Spleen (tissue), 11 donors: ENCODE measurements around the gene NFYC. TPM values are rescaled to one million over a fixed set of nuclear protein-coding genes. Genes with fewer than 3 reads are reported as not detected.

Experiments used
- DNase-seq: peaks from one replicate; pipeline ENCODE4 v3.0.0-alpha.2; 2020
- H3K27ac ChIP-seq, 8 donors: fragments of 200-600 bp; sonication (generic) in 7 of 8; 1 replicate in 4 of 8; 2 replicates in 4 of 8; pipeline versions ENCODE4 v1.5.0 to v1.8.0; 2016 to 2021; ENCODE audit warnings: inconsistent platforms in 4 of 8, mild to moderate bottlenecking in 4 of 8, moderate library complexity in 1 of 8
- H3K27me3 ChIP-seq, 7 donors: fragments of 200-600 bp; sonication (generic) in 6 of 7; replicated peaks in 1 of 7; 1 replicate in 4 of 7; 2 replicates in 3 of 7; pipeline versions ENCODE4 v1.5.0 to v1.8.0; 2016 to 2021; ENCODE audit warnings: inconsistent platforms in 3 of 7, mild to moderate bottlenecking in 1 of 7
- H3K36me3 ChIP-seq, 6 donors: fragments of 200-600 bp; sonication (generic) in 5 of 6; 1 replicate in 4 of 6; 2 replicates in 2 of 6; pipeline versions ENCODE4 v1.5.0 to v1.8.0; 2016 to 2021; ENCODE audit warnings: inconsistent platforms in 2 of 6
- H3K4me1 ChIP-seq, 6 donors: fragments of 200-600 bp; sonication (generic) in 5 of 6; 1 replicate in 3 of 6; 2 replicates in 3 of 6; pipeline versions ENCODE4 v1.5.0 to v1.8.0; 2016 to 2021; ENCODE audit warnings: inconsistent platforms in 3 of 6
- H3K4me3 ChIP-seq, 8 donors: fragments of 200-600 bp; sonication (generic) in 7 of 8; 1 replicate in 4 of 8; 2 replicates in 4 of 8; pipeline versions ENCODE4 v1.5.0 to v1.8.0; 2016 to 2021; ENCODE audit warnings: inconsistent platforms in 4 of 8, mild to moderate bottlenecking in 4 of 8, moderate library complexity in 2 of 8
- H3K9me3 ChIP-seq, 8 donors: fragments of 200-600 bp; sonication (generic) in 7 of 8; 1 replicate in 4 of 8; 2 replicates in 4 of 8; pipeline versions ENCODE4 v1.5.0 to v1.8.0; 2016 to 2021; ENCODE audit warnings: inconsistent platforms in 4 of 8
- POLR2A ChIP-seq, 3 donors: fragments of 450-650 bp; IDR thresholded peaks; one replicate each; pipeline ENCODE4 v1.5.1; 2017; ENCODE audit warnings: antibody characterized with exemption in 3 of 3, mild to moderate bottlenecking in 1 of 3
- POLR2AphosphoS5 ChIP-seq, 3 donors: sonication (generic); formaldehyde crosslinking; IDR thresholded peaks; one replicate each; pipeline ENCODE4 v1.5.1; 2017; ENCODE audit warnings: antibody characterized with exemption in 3 of 3
- WGBS, 5 donors: extraction: QIAGEN DNeasy Blood & Tissue Kit in 3 of 5; methylation state at CpG; one replicate each; pipeline versions ENCODE4 v1.1.5 to v1.1.7; 2013 to 2018; 5-methylcytosine and 5-hydroxymethylcytosine counted together
- intact Hi-C: fragments of 100-400 bp; cut with DNase I; formaldehyde crosslinking; loops from one replicate; pipeline ENCODE4 v1.15.0; 2023; ENCODE audit warnings: low total_unique reads
- microRNA-seq, 3 donors: library from miRNA; unstranded; fragments of <30 nt; microRNA quantifications; one replicate each; pipeline versions ENCODE4 to v1.1.0, GENCODE V29; 2019 to 2020
- polyA plus RNA-seq, 3 donors: library from polyadenylated mRNA; stranded (reverse); fragments of 200-250 nt; gene quantifications; one replicate each; pipeline ENCODE4 v1.2.1, GENCODE V29; 2013
- small RNA-seq, 4 donors: library from RNA; depleted of rRNA; stranded (forward); fragments of <200 nt; gene quantifications; one replicate each; pipeline ENCODE3, GENCODE V24; 2016
- total RNA-seq, 7 donors: library from RNA; depleted of rRNA in 3 of 7; stranded (reverse); fragments of >200 nt in 3 of 7; fragmentation: NEBNext Ultra II Directional in 4 of 7; extraction: Animal tissue kit (Norgen Biotek cat#: 25700) in 4 of 7; gene quantifications; one replicate each; pipeline versions ENCODE4 v1.1.0 to v1.2.1, GENCODE V29; 2016 to 2021
- TF ChIP-seq, protein P1 (sequence below), 11 experiments: fragments of 200-600 bp in 7 of 11; fragments of 450-650 bp in 4 of 11; sonication (generic) in 4 of 11; IDR thresholded peaks in 8 of 11; conservative IDR thresholded peaks in 3 of 11; 1 replicate in 7 of 11; 2 replicates in 4 of 11; pipeline versions ENCODE4 v1.4.0 to v1.8.0; 2016 to 2021; ENCODE audit warnings: antibody characterized with exemption in 11 of 11, inconsistent platforms in 4 of 11, mild to moderate bottlenecking in 1 of 11
- donor health status: healthy with polysubstance abuse.
- donor health status: DM: no; HTN: no; CAD: no; lungs with moderate emphysema.
- donor health status: DM: no; HTN: no; CAD: no.
- donor health status: Bipolar disorder and iron deficiency.
- donor health status: healthy.
- donor health status: DM: no; HTN: no; CAD: no.
- donor health status: DM: yes; HTN: yes; CAD: no.

The NFYC gene
- total and polyA plus RNA-seq, 10 donors = 34.6 to 99.0 (median 67.7) TPM

- peaks cover 0 to 19% (median 13%) of the 10 kb centered on the region in 6 donors for H3K4me1 ChIP-seq
- TF ChIP-seq POLR2A (IDR thresholded peaks at IDR 0.05) = no peak
- no peak for TF ChIP-seq POLR2AphosphoS5 (IDR thresholded peaks at IDR 0.05)
- TF ChIP-seq, protein P1, sequence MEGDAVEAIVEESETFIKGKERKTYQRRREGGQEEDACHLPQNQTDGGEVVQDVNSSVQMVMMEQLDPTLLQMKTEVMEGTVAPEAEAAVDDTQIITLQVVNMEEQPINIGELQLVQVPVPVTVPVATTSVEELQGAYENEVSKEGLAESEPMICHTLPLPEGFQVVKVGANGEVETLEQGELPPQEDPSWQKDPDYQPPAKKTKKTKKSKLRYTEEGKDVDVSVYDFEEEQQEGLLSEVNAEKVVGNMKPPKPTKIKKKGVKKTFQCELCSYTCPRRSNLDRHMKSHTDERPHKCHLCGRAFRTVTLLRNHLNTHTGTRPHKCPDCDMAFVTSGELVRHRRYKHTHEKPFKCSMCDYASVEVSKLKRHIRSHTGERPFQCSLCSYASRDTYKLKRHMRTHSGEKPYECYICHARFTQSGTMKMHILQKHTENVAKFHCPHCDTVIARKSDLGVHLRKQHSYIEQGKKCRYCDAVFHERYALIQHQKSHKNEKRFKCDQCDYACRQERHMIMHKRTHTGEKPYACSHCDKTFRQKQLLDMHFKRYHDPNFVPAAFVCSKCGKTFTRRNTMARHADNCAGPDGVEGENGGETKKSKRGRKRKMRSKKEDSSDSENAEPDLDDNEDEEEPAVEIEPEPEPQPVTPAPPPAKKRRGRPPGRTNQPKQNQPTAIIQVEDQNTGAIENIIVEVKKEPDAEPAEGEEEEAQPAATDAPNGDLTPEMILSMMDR (IDR thresholded peaks at IDR 0.05 in 8 of 11, conservative IDR thresholded peaks at IDR 0.05 in 3 of 11) = no peak
- peaks cover 0 to 27% (median 10%) of the 10 kb centered on the region in 7 donors for H3K27me3 ChIP-seq
- 26 to 58% (median 36%) methylated on average over 6 to 19 of the region's 19 CpGs for WGBS, 5 donors
- no peaks in the 10 kb centered on the region for H3K9me3 ChIP-seq
- intact Hi-C loops = no loop called here
- peak overlapping the region in 4 of 8 donors; percentile 1 to 60 (median 40) for H3K27ac ChIP-seq
- no peaks in the 10 kb centered on the region for H3K36me3 ChIP-seq
- DNase-seq = no peak
- H3K4me3 ChIP-seq = peak overlapping the region in 7 of 8 donors; percentile 48 to 74 (median 55)
Observed at GRCh38 chr1:40817791-40818263, 126.3 kb downstream of the NFYC start.

DNA sequence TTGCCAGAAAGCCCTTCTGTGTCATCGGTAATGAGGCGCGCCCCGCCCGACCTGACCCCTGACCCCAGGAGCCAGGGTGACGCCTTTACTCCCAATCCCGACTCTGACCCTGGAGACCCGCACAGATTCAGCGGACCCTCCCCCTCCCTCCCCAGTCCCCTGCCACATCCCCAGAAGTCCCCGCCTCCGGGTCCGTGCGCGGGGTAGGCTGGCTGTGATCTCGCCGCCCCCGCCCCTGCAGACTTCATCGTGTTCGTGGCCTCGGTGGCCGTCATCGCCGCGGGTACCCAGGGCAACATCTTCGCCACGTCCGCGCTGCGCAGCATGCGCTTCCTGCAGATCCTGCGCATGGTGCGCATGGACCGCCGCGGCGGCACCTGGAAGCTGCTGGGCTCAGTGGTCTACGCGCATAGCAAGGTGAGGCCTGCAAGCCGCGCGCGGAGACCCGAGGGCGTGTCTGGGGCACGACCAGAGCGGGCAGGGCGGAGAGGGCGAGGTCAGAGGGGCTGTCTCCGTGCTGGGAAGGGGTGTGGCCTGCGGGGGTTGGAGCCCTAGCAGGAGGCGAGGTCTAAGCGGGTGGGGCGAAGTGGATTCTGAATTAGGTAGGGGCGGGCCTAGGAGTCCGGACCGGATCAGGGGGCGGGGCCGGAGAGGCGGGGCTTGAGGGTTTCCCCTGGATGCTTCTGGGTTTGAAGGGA, 126.9 kb downstream of the NFYC start:
- intact Hi-C loops = no loop called here
- Histone ChIP-seq H3K36me3 (no peaks in the 10 kb centered on the region), H3K9me3 (no peaks in the 10 kb centered on the region), H3K27ac (peak overlapping the region in 4 of 8 donors; percentile 1 to 60 (median 40)), H3K4me3 (peak overlapping the region; percentile 37 to 74 (median 52)), H3K4me1 (peaks cover 0 to 19% (median 13%) of the 10 kb centered on the region in 6 donors), H3K27me3 (peaks cover 0 to 27% (median 10%) of the 10 kb centered on the region in 7 donors)
- peak; percentile 94 for DNase-seq
- TF ChIP-seq POLR2A (IDR thresholded peaks at IDR 0.05) = no peak
- peak; percentile 69 to 86 (median 76) for TF ChIP-seq POLR2AphosphoS5 (IDR thresholded peaks at IDR 0.05)
- 0 to 3% (median 1%) methylated on average over 27 to 59 of the region's 59 CpGs for WGBS, 5 donors

- no peaks in the 10 kb centered on the region for H3K9me3 ChIP-seq
- 56 to 63% (median 60%) methylated on average over 24 to 26 of the region's 26 CpGs for WGBS, 5 donors
- H3K4me1 ChIP-seq = peaks cover 0 to 19% (median 13%) of the 10 kb centered on the region in 6 donors
- peak overlapping the region in 4 of 8 donors; percentile 48 to 74 (median 56) for H3K4me3 ChIP-seq
- TF ChIP-seq, protein P1 (IDR thresholded peaks at IDR 0.05 in 8 of 11, conservative IDR thresholded peaks at IDR 0.05 in 3 of 11) = no peak
- TF ChIP-seq POLR2A (IDR thresholded peaks at IDR 0.05) (no peak), POLR2AphosphoS5 (IDR thresholded peaks at IDR 0.05) (no peak)
- intact Hi-C loops = no loop called here
- H3K36me3 ChIP-seq = no peaks in the 10 kb centered on the region
- no peak overlapping the region for H3K27ac ChIP-seq
- peaks cover 0 to 27% (median 10%) of the 10 kb centered on the region in 7 donors for H3K27me3 ChIP-seq
- no peak for DNase-seq
Observed at GRCh38 chr1:40819101-40819500, 127.6 kb downstream of the NFYC start.

DNA sequence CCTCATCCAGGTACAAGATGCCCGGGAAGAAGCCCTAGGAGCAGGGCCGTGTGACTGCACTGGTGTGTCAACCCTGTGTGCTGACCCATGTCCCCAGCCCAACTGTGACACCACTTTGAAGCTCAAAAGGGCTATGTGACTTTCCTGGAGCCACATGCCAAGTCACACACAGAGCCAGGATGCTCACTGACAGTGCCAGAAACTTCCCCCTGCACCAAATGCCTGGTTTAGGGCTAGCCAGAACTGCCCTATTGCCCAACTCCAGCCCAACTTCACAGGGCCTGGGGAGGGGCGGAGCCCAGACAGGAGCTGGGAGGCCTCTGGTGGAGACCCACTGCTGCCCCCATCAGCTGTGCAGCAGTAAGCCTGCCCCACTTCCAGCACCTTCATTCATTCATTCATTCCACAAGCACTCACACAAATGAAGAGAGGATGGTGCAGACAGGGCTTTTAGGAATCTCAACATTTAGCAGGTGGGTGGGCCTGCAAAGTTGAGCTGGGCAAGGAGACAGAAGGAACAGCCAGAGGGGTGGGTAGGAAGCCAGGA, 128.8 kb downstream of the NFYC start:
- no peaks in the 10 kb centered on the region for H3K36me3 ChIP-seq
- intact Hi-C loops = no loop called here
- H3K4me3 ChIP-seq = no peak overlapping the region
- DNase-seq = no peak
- no peak overlapping the region for H3K27ac ChIP-seq
- peaks cover 3 to 27% (median 18%) of the 10 kb centered on the region in 6 donors for H3K4me1 ChIP-seq
- no peaks in the 10 kb centered on the region for H3K9me3 ChIP-seq
- 80 to 91% (median 84%) methylated on average over 2 to 3 of the region's 3 CpGs for WGBS, 5 donors
- peaks cover 0 to 27% (median 10%) of the 10 kb centered on the region in 7 donors for H3K27me3 ChIP-seq
- TF ChIP-seq, protein P1 (IDR thresholded peaks at IDR 0.05 in 8 of 11, conservative IDR thresholded peaks at IDR 0.05 in 3 of 11) = no peak
- no peak for TF ChIP-seq POLR2AphosphoS5 (IDR thresholded peaks at IDR 0.05)
- no peak for TF ChIP-seq POLR2A (IDR thresholded peaks at IDR 0.05)

Small RNA genes lying within 50 kb of the gene (microRNA-seq; reads per million reads assigned to microRNA genes)
- gene MIR30C1 = 28.5 to 49.5 (median 37.1) reads per million in 3 donors
- gene MIR30E = 3,489 to 4,430 (median 4,347) reads per million in 3 donors

Small RNA genes lying within 50 kb of the gene (small RNA-seq; reads per million reads assigned to genes)
- gene MIR30C1 (5.2 to 10.1 (median 5.7) reads per million in 4 donors), gene MIR30E (513 to 714 (median 635) reads per million in 4 donors), gene RN7SL326P (0 reads per million in 4 donors)

Other genes with a start within 250 kb of the NFYC start
- gene ZFP69B, start 241.2 kb upstream of the NFYC start, total RNA-seq = 1 to 10 TPM; 1.9 to 5.0 (median 2.6) TPM
- gene ZFP69B, start 241.2 kb upstream of the NFYC start, polyA plus RNA-seq = 1 to 10 TPM in 1 of 3 donors, under 1 TPM in 2; 0.80 to 1.0 (median 0.96) TPM
- gene ZFP69, start 214.4 kb upstream of the NFYC start, total RNA-seq = 1 to 10 TPM; 2.6 to 6.6 (median 3.8) TPM
- gene ZFP69, start 214.4 kb upstream of the NFYC start, polyA plus RNA-seq = 1 to 10 TPM; 4.2 to 5.0 (median 4.4) TPM
- gene EXO5, start 182.9 kb upstream of the NFYC start, total RNA-seq = 10 to 100 TPM in 3 of 7 donors, 1 to 10 TPM in 4; 7.2 to 13.5 (median 9.1) TPM
- 1 to 10 TPM; 6.2 to 8.0 (median 7.7) TPM for gene EXO5, start 182.9 kb upstream of the NFYC start, polyA plus RNA-seq
- gene ZNF684, start 160.1 kb upstream of the NFYC start, total RNA-seq = 1 to 10 TPM; 4.5 to 8.5 (median 5.2) TPM
- gene ZNF684, start 160.1 kb upstream of the NFYC start, polyA plus RNA-seq = 1 to 10 TPM; 3.4 to 4.2 (median 4.1) TPM
- 1 to 10 TPM; 1.6 to 6.9 (median 3.3) TPM for gene RIMS3, start 26.0 kb upstream of the NFYC start, total RNA-seq
- 1 to 10 TPM in 1 of 3 donors, under 1 TPM in 2; 0.30 to 1.0 (median 0.44) TPM for gene RIMS3, start 26.0 kb upstream of the NFYC start, polyA plus RNA-seq
- gene KCNQ4, start 92.1 kb downstream of the NFYC start, total RNA-seq = under 1 TPM; 0.14 to 0.54 (median 0.26) TPM
- gene KCNQ4, start 92.1 kb downstream of the NFYC start, polyA plus RNA-seq = under 1 TPM; 0.09 to 0.28 (median 0.19) TPM
- gene CITED4, start 170.7 kb downstream of the NFYC start, total RNA-seq = 10 to 100 TPM; 36.1 to 98.8 (median 50.4) TPM
- gene CITED4, start 170.7 kb downstream of the NFYC start, polyA plus RNA-seq = 10 to 100 TPM in 2 of 3 donors, 1 to 10 TPM in 1; 10.0 to 25.5 (median 13.0) TPM